BE2C (cell line): Measurements from ENCODE around the gene HOTAIR.

Source experiments
- DNase-seq: peaks from one replicate; pipeline ENCODE4 v3.0.0-alpha.2; 2020
- H3K27me3 ChIP-seq: fragments of 250-450 bp; sonication (Bioruptor Pico); 2 replicates; pipeline ENCODE4 v1.5.1; 2020; ENCODE audit warnings: mild to moderate bottlenecking
- H3K36me3 ChIP-seq: fragments of 250-450 bp; sonication (Bioruptor Pico); 2 replicates; pipeline ENCODE4 v1.5.1; 2020; ENCODE audit warnings: mild to moderate bottlenecking
- H3K4me1 ChIP-seq: fragments of 250-450 bp; sonication (Bioruptor Pico); 2 replicates; pipeline ENCODE4 v1.5.1; 2020
- H3K4me3 ChIP-seq: 2 replicates; pipeline ENCODE4 v1.5.1; 2011; ENCODE audit warnings: low read depth, low read length
- H3K9me3 ChIP-seq: fragments of 250-450 bp; sonication (Bioruptor Pico); 2 replicates; pipeline ENCODE4 v1.5.1; 2020
- TF ChIP-seq, protein P1 (sequence below): IDR thresholded peaks from 2 replicates; pipeline ENCODE4 v1.5.1; 2012; ENCODE audit warnings: mild to moderate bottlenecking, low read depth, low read length

Gene HOTAIR

GRCh38 chr12:53968214-53969127 lies 6.3 kb downstream of the HOTAIR start:
- Histone ChIP-seq H3K27me3 (peaks cover 32% of the 10 kb centered on the region), H3K4me1 (peaks cover 35% of the 10 kb centered on the region), H3K4me3 (peak overlapping the region; percentile 77), H3K36me3 (no peaks in the 10 kb centered on the region), H3K9me3 (no peaks in the 10 kb centered on the region)
- peak; percentile 52 for DNase-seq
- TF ChIP-seq, protein P1, sequence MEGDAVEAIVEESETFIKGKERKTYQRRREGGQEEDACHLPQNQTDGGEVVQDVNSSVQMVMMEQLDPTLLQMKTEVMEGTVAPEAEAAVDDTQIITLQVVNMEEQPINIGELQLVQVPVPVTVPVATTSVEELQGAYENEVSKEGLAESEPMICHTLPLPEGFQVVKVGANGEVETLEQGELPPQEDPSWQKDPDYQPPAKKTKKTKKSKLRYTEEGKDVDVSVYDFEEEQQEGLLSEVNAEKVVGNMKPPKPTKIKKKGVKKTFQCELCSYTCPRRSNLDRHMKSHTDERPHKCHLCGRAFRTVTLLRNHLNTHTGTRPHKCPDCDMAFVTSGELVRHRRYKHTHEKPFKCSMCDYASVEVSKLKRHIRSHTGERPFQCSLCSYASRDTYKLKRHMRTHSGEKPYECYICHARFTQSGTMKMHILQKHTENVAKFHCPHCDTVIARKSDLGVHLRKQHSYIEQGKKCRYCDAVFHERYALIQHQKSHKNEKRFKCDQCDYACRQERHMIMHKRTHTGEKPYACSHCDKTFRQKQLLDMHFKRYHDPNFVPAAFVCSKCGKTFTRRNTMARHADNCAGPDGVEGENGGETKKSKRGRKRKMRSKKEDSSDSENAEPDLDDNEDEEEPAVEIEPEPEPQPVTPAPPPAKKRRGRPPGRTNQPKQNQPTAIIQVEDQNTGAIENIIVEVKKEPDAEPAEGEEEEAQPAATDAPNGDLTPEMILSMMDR = no peak

DNA sequence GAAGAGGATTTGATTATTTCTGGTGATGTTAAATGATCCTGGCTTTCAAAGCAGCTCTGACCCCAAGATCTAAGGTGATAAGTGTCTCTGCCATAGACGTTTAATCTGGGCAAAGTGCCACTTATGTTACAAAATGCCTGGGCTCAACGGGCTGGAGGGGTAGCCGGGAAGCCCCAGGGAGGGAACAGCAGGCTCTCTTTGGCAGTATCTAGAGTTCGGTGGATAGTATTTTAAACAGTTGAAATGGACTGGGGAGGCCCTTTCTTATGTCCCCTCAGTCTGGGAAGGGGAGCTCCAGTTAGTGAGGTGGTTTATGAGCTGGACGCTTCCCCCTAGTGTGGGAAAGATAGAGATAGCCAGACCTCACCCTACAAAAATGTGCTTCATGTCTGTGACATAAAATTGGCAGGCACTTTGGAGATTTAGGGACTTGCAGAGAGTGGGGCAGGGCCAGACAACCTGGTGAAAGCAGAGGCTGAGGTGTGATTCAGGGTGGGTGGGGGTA lies 7.3 kb downstream of the HOTAIR start:
- peaks cover 32% of the 10 kb centered on the region for H3K27me3 ChIP-seq
- H3K36me3 ChIP-seq = no peaks in the 10 kb centered on the region
- TF ChIP-seq, protein P1 = no peak
- no peaks in the 10 kb centered on the region for H3K9me3 ChIP-seq
- no peak for DNase-seq
- peaks cover 35% of the 10 kb centered on the region for H3K4me1 ChIP-seq
- peak overlapping the region; percentile 77 for H3K4me3 ChIP-seq

GRCh38 chr12:53966385-53967133 lies 8.2 kb downstream of the HOTAIR start:
- TF ChIP-seq, protein P1 = no peak
- Histone ChIP-seq H3K27me3 (peaks cover 36% of the 10 kb centered on the region), H3K4me1 (peaks cover 33% of the 10 kb centered on the region), H3K36me3 (no peaks in the 10 kb centered on the region), H3K4me3 (peak overlapping the region; percentile 77), H3K9me3 (no peaks in the 10 kb centered on the region)
- no peak for DNase-seq

- TF ChIP-seq, protein P1 = no peak
- H3K9me3 ChIP-seq = no peaks in the 10 kb centered on the region
- H3K4me3 ChIP-seq = peak overlapping the region; percentile 77
- peaks cover 41% of the 10 kb centered on the region for H3K27me3 ChIP-seq
- no peak for DNase-seq
- H3K4me1 ChIP-seq = peaks cover 33% of the 10 kb centered on the region
- H3K36me3 ChIP-seq = no peaks in the 10 kb centered on the region
Measured at GRCh38 chr12:53966085-53966384, 8.7 kb downstream of the HOTAIR start.

- TF ChIP-seq, protein P1 = no peak
- no peaks in the 10 kb centered on the region for H3K36me3 ChIP-seq
- peak; percentile 68 for DNase-seq
- H3K9me3 ChIP-seq = no peaks in the 10 kb centered on the region
- peak overlapping the region; percentile 77 for H3K4me3 ChIP-seq
- H3K27me3 ChIP-seq = peaks cover 47% of the 10 kb centered on the region
- peaks cover 33% of the 10 kb centered on the region for H3K4me1 ChIP-seq
Measured at GRCh38 chr12:53965281-53966084, 9.3 kb downstream of the HOTAIR start.
